Liver (tissue), 9 donors: ENCODE data around the gene RTP2. TPM values are rescaled to one million over a fixed set of nuclear protein-coding genes. Genes with fewer than 3 reads are reported as not detected.

Experiments used
- DNase-seq: peaks from one replicate; pipeline ENCODE4 v3.0.0-alpha.2; 2017; ENCODE audit warnings: low spot score
- H3K27ac ChIP-seq, 2 donors: one replicate each; pipeline ENCODE4 v1.7.0; 2013; ENCODE audit warnings: inconsistent platforms in 2 of 2, low read length in 2 of 2, control low read depth in 1 of 2, low read depth in 1 of 2, mild to moderate bottlenecking in 1 of 2
- H3K27me3 ChIP-seq, 4 donors: one replicate each; pipeline versions ENCODE4 v1.6.1 to v1.7.0; 2013; ENCODE audit warnings: low read length in 3 of 4, inconsistent platforms in 1 of 4, mild to moderate bottlenecking in 1 of 4, moderate library complexity in 1 of 4; ENCODE audit not compliant: control insufficient read depth in 4 of 4, insufficient read depth in 4 of 4
- H3K36me3 ChIP-seq, 4 donors: one replicate each; pipeline versions ENCODE4 v1.6.1 to v1.7.0; 2013; ENCODE audit warnings: low read length in 3 of 4, mild to moderate bottlenecking in 3 of 4, low read depth in 1 of 4, moderate library complexity in 1 of 4; ENCODE audit not compliant: control insufficient read depth in 4 of 4, insufficient read depth in 3 of 4
- H3K4me1 ChIP-seq, 4 donors: one replicate each; pipeline versions ENCODE4 v1.6.1 to v1.7.0; 2013; ENCODE audit warnings: low read length in 3 of 4, mild to moderate bottlenecking in 3 of 4, moderate library complexity in 1 of 4; ENCODE audit not compliant: control insufficient read depth in 4 of 4, insufficient read depth in 4 of 4
- H3K4me3 ChIP-seq, 3 donors: one replicate each; pipeline versions ENCODE4 v1.6.1 to v1.7.0; 2013; ENCODE audit warnings: low read length in 3 of 3, control low read depth in 1 of 3, low read depth in 1 of 3, mild to moderate bottlenecking in 1 of 3
- H3K9ac ChIP-seq, 2 donors: one replicate each; pipeline ENCODE4 v1.7.0; 2013; ENCODE audit warnings: low read length in 2 of 2, mild to moderate bottlenecking in 2 of 2, moderate library complexity in 2 of 2, control low read depth in 1 of 2, low read depth in 1 of 2
- H3K9me3 ChIP-seq, 4 donors: one replicate each; pipeline versions ENCODE4 v1.6.1 to v1.7.0; 2013; ENCODE audit warnings: low read length in 3 of 4; ENCODE audit not compliant: control insufficient read depth in 4 of 4
- EGR1 ChIP-seq, 2 donors: IDR thresholded peaks; 2 replicates each; pipeline ENCODE4 v1.6.1; 2016 to 2018; ENCODE audit warnings: antibody characterized with exemption in 2 of 2, low read depth in 2 of 2
- FOXA1 ChIP-seq: IDR thresholded peaks from 2 replicates; pipeline ENCODE4 v1.6.1; 2016; ENCODE audit warnings: antibody characterized with exemption
- FOXA2 ChIP-seq: IDR thresholded peaks from 2 replicates; pipeline ENCODE4 v1.6.1; 2016; ENCODE audit warnings: antibody characterized with exemption
- GABPA ChIP-seq, 2 donors: IDR thresholded peaks in 1 of 2; conservative IDR thresholded peaks in 1 of 2; 2 replicates each; pipeline ENCODE4 v1.6.1; 2016; ENCODE audit warnings: antibody characterized with exemption in 2 of 2, mild to moderate bottlenecking in 1 of 2, moderate library complexity in 1 of 2
- HNF4A ChIP-seq, 2 donors: conservative IDR thresholded peaks; 2 replicates each; pipeline ENCODE4 v1.6.1; 2016; ENCODE audit warnings: antibody characterized with exemption in 2 of 2, mild to moderate bottlenecking in 2 of 2
- HNF4G ChIP-seq: IDR thresholded peaks from 2 replicates; pipeline ENCODE4 v1.6.1; 2016; ENCODE audit warnings: antibody characterized with exemption
- JUND ChIP-seq, 2 donors: IDR thresholded peaks; 2 replicates each; pipeline ENCODE4 v1.6.1; 2016; ENCODE audit warnings: antibody characterized with exemption in 2 of 2
- NR2F2 ChIP-seq: IDR thresholded peaks from 2 replicates; pipeline ENCODE4 v1.6.1; 2016; ENCODE audit warnings: antibody characterized with exemption
- RAD21 ChIP-seq, 2 donors: IDR thresholded peaks; 2 replicates each; pipeline ENCODE4 v1.6.1; 2016; ENCODE audit warnings: antibody characterized with exemption in 2 of 2, mild to moderate bottlenecking in 2 of 2
- RXRA ChIP-seq, 2 donors: IDR thresholded peaks; 2 replicates each; pipeline ENCODE4 v1.6.1; 2017 to 2018; ENCODE audit warnings: antibody characterized with exemption in 2 of 2, mild to moderate bottlenecking in 1 of 2
- SP1 ChIP-seq: IDR thresholded peaks from 2 replicates; pipeline ENCODE4 v1.6.1; 2018; ENCODE audit warnings: antibody characterized with exemption, mild to moderate bottlenecking
- TAF1 ChIP-seq: conservative IDR thresholded peaks from 2 replicates; pipeline ENCODE4 v1.6.1; 2016; ENCODE audit warnings: antibody characterized with exemption, mild to moderate bottlenecking
- YY1 ChIP-seq: IDR thresholded peaks from 2 replicates; pipeline ENCODE4 v1.6.1; 2016; ENCODE audit warnings: antibody characterized with exemption, mild to moderate bottlenecking
- WGBS: extraction: QIAGEN DNeasy Blood & Tissue Kit; methylation state at CpG from one replicate; pipeline ENCODE4 v1.1.7; 2013; 5-methylcytosine and 5-hydroxymethylcytosine counted together
- polyA plus RNA-seq, 2 donors: library from polyadenylated mRNA; stranded (reverse) in 1 of 2; unstranded in 1 of 2; fragments of 200-250 nt in 1 of 2; fragments of >200 nt in 1 of 2; fragmentation: Nextera tagmentation in 1 of 2; extraction: Ambion mirVana in 1 of 2; gene quantifications; one replicate each; pipeline versions ENCODE4 v1.2.1 to v1.2.3, GENCODE V29; 2013 to 2015
- total RNA-seq, 2 donors: library from RNA; depleted of rRNA; stranded (reverse); fragments of >200 nt; gene quantifications; one replicate each; pipeline ENCODE4 v1.2.3, GENCODE V29; 2014
- TF ChIP-seq, protein P1 (sequence below): IDR thresholded peaks from 2 replicates; pipeline ENCODE4 v1.6.1; 2016; ENCODE audit warnings: antibody characterized with exemption
- TF ChIP-seq, protein P2 (sequence below): IDR thresholded peaks from 2 replicates; pipeline ENCODE4 v1.6.1; 2016; ENCODE audit warnings: antibody characterized with exemption
- TF ChIP-seq, protein P3 (sequence below): fragments of 150-350 bp; IDR thresholded peaks from 2 replicates; pipeline ENCODE4 v1.5.1; 2017; ENCODE audit warnings: improper control_type of control experiment, low read depth, low read length; ENCODE audit not compliant: missing input control
- TF ChIP-seq, protein P4 (sequence below): IDR thresholded peaks from 2 replicates; pipeline ENCODE4 v1.6.1; 2016; ENCODE audit warnings: antibody characterized with exemption, mild to moderate bottlenecking
- TF ChIP-seq, protein P5 (sequence below): IDR thresholded peaks from 2 replicates; pipeline ENCODE4 v1.6.1; 2016; ENCODE audit warnings: antibody characterized with exemption
- donor health status: healthy.
- donor health status: healthy.
- donor health status: healthy.
- donor health status: healthy.
- donor health status: healthy.

RTP2 gene
- total and polyA plus RNA-seq, 4 donors: not detected

DNA sequence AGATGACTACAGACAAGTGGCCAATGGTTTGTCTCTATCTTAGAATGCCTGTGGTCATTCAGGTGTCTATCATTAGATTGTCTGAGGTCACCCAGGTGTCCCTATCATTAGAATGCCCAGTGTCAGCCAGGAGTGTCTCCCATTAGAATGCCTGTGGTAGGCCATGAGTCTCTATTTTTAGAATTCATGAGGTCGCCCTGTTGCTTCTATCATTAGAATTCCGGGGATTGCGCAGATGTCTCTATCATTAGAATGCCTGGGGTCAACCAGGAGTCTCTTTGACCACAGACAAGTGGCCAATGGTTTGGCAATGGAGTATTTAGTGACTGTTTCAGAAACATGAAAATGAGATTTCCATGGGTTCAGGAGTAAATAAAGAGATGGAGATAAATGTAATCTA is 7.6 kb downstream of the RTP2 start:
- no peak for TF ChIP-seq HNF4A (conservative IDR thresholded peaks at IDR 0.05)
- TF ChIP-seq, protein P1, sequence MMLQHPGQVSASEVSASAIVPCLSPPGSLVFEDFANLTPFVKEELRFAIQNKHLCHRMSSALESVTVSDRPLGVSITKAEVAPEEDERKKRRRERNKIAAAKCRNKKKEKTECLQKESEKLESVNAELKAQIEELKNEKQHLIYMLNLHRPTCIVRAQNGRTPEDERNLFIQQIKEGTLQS: no peak
- no peak for TF ChIP-seq HNF4G
- TF ChIP-seq, protein P2, sequence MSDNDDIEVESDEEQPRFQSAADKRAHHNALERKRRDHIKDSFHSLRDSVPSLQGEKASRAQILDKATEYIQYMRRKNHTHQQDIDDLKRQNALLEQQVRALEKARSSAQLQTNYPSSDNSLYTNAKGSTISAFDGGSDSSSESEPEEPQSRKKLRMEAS: no peak
- no peak for TF ChIP-seq EGR1 (IDR thresholded peaks at IDR 0.05; ENCODE audit: low read depth in 2 of 2)
- TF ChIP-seq, protein P3, sequence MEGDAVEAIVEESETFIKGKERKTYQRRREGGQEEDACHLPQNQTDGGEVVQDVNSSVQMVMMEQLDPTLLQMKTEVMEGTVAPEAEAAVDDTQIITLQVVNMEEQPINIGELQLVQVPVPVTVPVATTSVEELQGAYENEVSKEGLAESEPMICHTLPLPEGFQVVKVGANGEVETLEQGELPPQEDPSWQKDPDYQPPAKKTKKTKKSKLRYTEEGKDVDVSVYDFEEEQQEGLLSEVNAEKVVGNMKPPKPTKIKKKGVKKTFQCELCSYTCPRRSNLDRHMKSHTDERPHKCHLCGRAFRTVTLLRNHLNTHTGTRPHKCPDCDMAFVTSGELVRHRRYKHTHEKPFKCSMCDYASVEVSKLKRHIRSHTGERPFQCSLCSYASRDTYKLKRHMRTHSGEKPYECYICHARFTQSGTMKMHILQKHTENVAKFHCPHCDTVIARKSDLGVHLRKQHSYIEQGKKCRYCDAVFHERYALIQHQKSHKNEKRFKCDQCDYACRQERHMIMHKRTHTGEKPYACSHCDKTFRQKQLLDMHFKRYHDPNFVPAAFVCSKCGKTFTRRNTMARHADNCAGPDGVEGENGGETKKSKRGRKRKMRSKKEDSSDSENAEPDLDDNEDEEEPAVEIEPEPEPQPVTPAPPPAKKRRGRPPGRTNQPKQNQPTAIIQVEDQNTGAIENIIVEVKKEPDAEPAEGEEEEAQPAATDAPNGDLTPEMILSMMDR: no peak
- TF ChIP-seq YY1: no peak
- no peak for TF ChIP-seq FOXA2
- no peak for TF ChIP-seq NR2F2
- TF ChIP-seq FOXA1: no peak
- no peak for TF ChIP-seq SP1
- no peak for TF ChIP-seq RAD21 (IDR thresholded peaks at IDR 0.05)
- no peak for TF ChIP-seq RXRA (IDR thresholded peaks at IDR 0.05)
- no peak for TF ChIP-seq JUND (IDR thresholded peaks at IDR 0.05)
- no peak for TF ChIP-seq TAF1
- TF ChIP-seq, protein P4, sequence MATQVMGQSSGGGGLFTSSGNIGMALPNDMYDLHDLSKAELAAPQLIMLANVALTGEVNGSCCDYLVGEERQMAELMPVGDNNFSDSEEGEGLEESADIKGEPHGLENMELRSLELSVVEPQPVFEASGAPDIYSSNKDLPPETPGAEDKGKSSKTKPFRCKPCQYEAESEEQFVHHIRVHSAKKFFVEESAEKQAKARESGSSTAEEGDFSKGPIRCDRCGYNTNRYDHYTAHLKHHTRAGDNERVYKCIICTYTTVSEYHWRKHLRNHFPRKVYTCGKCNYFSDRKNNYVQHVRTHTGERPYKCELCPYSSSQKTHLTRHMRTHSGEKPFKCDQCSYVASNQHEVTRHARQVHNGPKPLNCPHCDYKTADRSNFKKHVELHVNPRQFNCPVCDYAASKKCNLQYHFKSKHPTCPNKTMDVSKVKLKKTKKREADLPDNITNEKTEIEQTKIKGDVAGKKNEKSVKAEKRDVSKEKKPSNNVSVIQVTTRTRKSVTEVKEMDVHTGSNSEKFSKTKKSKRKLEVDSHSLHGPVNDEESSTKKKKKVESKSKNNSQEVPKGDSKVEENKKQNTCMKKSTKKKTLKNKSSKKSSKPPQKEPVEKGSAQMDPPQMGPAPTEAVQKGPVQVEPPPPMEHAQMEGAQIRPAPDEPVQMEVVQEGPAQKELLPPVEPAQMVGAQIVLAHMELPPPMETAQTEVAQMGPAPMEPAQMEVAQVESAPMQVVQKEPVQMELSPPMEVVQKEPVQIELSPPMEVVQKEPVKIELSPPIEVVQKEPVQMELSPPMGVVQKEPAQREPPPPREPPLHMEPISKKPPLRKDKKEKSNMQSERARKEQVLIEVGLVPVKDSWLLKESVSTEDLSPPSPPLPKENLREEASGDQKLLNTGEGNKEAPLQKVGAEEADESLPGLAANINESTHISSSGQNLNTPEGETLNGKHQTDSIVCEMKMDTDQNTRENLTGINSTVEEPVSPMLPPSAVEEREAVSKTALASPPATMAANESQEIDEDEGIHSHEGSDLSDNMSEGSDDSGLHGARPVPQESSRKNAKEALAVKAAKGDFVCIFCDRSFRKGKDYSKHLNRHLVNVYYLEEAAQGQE: no peak
- TF ChIP-seq GABPA (IDR thresholded peaks at IDR 0.05 in 1 of 2, conservative IDR thresholded peaks at IDR 0.05 in 1 of 2): no peak
- TF ChIP-seq, protein P5, sequence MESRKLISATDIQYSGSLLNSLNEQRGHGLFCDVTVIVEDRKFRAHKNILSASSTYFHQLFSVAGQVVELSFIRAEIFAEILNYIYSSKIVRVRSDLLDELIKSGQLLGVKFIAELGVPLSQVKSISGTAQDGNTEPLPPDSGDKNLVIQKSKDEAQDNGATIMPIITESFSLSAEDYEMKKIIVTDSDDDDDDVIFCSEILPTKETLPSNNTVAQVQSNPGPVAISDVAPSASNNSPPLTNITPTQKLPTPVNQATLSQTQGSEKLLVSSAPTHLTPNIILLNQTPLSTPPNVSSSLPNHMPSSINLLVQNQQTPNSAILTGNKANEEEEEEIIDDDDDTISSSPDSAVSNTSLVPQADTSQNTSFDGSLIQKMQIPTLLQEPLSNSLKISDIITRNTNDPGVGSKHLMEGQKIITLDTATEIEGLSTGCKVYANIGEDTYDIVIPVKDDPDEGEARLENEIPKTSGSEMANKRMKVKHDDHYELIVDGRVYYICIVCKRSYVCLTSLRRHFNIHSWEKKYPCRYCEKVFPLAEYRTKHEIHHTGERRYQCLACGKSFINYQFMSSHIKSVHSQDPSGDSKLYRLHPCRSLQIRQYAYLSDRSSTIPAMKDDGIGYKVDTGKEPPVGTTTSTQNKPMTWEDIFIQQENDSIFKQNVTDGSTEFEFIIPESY: no peak
- no peak for DNase-seq
- Histone ChIP-seq H3K4me1 (no peaks in the 10 kb centered on the region), H3K9me3 (no peaks in the 10 kb centered on the region), H3K36me3 (no peaks in the 10 kb centered on the region), H3K9ac (no peak overlapping the region), H3K27ac (no peak overlapping the region), H3K27me3 (no peaks in the 10 kb centered on the region), H3K4me3 (no peak overlapping the region)
- 75% methylated on average over 3 of the region's 3 CpGs for WGBS
